SH-SY5Y (cell line): Measurements from ENCODE around the gene CES2.

ENCODE experiments used
- GATA2 ChIP-seq: IDR thresholded peaks from 2 replicates; pipeline ENCODE4 v1.6.1; 2011; ENCODE audit warnings: mild to moderate bottlenecking, low read depth, low read length
- GATA3 ChIP-seq: IDR thresholded peaks from 2 replicates; pipeline ENCODE4 v1.6.1; 2011; ENCODE audit warnings: low read depth, mild to moderate bottlenecking, low read length, moderate library complexity

- no peak for TF ChIP-seq GATA2
- no peak for TF ChIP-seq GATA3
Observed at GRCh38 chr16:66905633-66906539, 29.4 kb upstream of the CES2 start.
